Stomach (tissue), 4 donors: ENCODE measurements around the gene SLC27A1.

Source experiments
- EP300 ChIP-seq: sonication (generic); formaldehyde crosslinking; IDR thresholded peaks from one replicate; pipeline ENCODE4 v1.6.1; 2017; ENCODE audit warnings: antibody characterized with exemption
- POLR2A ChIP-seq, 4 donors: fragments of 450-650 bp; IDR thresholded peaks; one replicate each; pipeline ENCODE4 v1.6.1; 2016; ENCODE audit warnings: antibody characterized with exemption in 4 of 4, control low read depth in 2 of 4, mild to moderate bottlenecking in 1 of 4, moderate library complexity in 1 of 4
- POLR2AphosphoS5 ChIP-seq, 3 donors: sonication (generic); formaldehyde crosslinking; IDR thresholded peaks; one replicate each; pipeline ENCODE4 v1.6.1; 2016; ENCODE audit warnings: antibody characterized with exemption in 3 of 3
- TF ChIP-seq, protein P1 (sequence below), 7 experiments: fragments of 450-650 bp in 4 of 7; fragments of 200-600 bp in 3 of 7; sonication (generic) in 3 of 7; IDR thresholded peaks; one replicate each; pipeline ENCODE4 v1.5.1; 2016 to 2019; ENCODE audit warnings: antibody characterized with exemption in 7 of 7, control low read depth in 2 of 7, mild to moderate bottlenecking in 1 of 7

DNA sequence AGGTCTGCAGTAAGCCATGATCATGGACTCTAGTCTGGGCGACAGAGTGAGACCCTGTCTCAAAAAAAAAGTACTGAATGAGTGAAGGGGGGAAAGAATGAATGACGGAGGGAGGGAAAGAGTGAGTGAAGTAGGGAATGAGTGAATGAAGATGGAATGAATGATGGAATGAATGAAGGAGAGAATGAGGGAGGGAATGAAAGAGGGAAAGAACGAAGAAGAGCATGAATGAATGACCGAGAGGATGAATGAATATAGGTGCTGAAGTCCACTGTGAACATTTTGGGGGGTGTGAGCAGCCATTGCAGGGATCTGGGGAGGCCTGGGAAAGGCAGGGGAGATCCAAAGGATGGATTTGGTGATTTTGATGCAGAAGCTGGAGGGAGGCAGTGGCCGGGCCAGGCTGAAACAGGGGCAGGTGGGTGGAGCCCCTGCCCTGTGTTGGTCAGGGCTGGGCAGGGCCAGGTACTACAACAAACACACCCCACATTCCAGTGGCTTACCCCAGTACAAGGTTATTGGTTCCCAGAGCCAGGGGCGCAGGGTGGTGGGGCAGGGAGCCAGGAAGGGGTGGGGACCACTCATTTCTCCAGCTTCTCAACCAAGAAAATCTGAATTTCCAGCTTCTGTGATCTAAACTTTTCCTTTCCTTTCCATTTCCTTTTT lies 14.3 kb downstream of the SLC27A1 start:
- TF ChIP-seq POLR2A (IDR thresholded peaks at IDR 0.05) (no peak), POLR2AphosphoS5 (IDR thresholded peaks at IDR 0.05) (no peak), EP300 (no peak)
- TF ChIP-seq, protein P1, sequence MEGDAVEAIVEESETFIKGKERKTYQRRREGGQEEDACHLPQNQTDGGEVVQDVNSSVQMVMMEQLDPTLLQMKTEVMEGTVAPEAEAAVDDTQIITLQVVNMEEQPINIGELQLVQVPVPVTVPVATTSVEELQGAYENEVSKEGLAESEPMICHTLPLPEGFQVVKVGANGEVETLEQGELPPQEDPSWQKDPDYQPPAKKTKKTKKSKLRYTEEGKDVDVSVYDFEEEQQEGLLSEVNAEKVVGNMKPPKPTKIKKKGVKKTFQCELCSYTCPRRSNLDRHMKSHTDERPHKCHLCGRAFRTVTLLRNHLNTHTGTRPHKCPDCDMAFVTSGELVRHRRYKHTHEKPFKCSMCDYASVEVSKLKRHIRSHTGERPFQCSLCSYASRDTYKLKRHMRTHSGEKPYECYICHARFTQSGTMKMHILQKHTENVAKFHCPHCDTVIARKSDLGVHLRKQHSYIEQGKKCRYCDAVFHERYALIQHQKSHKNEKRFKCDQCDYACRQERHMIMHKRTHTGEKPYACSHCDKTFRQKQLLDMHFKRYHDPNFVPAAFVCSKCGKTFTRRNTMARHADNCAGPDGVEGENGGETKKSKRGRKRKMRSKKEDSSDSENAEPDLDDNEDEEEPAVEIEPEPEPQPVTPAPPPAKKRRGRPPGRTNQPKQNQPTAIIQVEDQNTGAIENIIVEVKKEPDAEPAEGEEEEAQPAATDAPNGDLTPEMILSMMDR (IDR thresholded peaks at IDR 0.05) = no peak
